ENCODE measurements around the gene HBM.
"Not testable (repeated sequence)": the region's sequence is repeated elsewhere in the genome, so short reads cannot be mapped to it uniquely, and the experiment has no call there.

The HBM gene

DNA sequence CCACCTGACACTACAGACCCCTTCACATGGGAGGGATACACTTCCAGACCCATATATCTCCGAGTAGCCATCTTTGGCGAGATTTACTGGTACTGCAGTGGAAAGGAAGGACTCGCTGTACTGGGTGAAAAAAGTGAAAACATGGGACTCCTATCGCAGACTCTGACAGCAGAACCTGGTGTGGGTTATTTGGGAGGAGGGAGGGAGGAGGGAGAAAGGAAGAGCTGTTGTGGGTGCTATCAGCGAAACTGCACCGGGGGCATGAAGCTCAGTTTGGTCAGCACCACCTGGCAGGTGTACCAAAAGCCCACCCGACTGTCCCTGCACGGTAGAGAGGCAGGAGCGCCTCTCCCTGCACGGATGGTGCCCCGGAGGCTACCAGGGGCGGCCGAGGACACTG, 19.4 kb downstream of the HBM start:
- DNase-seq (ENCODE audit: low read depth): no peak

DNA sequence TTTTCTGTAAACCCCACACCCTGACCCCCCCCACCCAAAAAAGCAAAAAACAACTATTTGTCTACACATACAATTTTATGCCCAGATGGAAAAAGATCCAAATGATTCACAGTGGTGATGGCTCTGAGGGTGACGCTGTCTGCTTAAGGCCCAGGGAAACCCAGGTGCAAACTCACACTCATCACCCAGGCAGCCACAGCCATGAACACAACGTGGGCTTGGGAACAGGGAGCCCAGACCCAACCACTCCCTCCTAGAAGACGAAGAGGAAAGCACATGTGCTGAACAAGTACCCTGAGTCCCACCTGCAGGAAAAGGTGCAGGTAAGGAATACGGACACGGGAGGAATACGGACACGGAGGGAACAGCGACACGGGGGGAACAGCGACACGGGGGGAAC, 19.9 kb downstream of the HBM start:
- no peak for DNase-seq (ENCODE audit: low read depth)

DNA sequence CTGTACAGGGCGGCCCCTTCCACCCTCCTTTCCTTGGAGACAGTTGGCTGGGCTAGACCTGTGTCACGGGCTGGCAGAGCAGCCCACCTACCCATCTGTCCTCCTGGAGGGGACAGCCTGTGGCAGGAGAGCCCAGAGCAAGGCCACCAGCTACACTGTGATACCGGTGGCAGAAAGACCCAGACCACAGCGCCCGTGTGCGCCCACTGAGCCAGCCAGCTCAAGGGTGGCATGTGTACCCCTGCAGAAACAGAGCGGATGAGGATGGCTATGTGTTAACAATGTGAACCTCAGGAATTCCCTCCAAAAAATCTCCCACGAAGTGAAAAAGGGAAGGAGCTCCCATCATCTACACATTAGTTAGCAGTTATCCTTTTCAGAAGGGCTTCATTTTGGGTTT, 21.6 kb downstream of the HBM start:
- DNase-seq (ENCODE audit: low read depth): no peak

DNA sequence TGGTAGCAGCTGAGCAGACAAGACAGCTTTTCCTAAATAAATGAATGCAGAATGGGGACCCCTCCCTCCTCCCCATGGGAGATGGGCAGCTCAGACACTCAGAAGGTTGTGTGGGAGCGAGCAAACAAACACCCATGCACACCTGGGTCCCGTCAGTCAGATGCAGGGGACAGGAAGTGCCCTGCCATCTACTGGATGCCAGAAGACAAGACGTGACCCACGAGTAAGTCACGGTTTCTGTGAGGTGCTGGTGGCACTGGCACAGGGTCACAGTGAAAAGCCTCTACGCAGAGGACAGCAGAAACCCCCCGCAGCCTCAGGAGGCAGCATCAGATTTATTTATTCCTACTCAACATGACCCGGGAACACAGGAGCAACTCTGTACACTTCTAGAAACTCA, 22.9 kb downstream of the HBM start:
- no peak for DNase-seq (ENCODE audit: low read depth)

DNA sequence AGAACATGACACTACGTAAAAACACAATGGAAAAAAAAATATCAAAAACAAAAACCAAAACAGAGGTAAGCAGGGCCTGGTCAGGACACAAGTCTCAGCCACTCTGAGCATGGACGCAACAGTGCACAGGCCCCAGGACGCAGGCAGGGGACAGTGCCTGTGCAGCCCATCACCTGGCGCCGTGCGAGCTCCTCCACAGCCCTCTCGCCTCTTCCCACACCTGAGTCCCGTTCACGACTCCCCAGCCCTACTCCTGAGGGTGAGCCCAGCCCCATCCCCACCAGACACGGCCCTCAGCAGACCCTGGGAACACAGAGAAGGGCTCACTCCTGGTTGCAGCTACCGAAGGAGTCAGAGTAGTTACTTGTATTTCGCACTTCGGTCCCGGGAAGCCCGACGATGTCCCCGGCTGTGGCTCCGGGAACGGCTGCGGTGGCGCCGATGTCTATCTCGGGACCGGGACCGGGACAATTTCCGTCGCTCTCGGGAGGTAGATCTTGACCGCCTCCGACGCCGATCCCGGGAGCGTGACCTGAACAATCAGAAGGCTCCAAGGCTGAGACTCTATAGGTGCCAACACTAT, 23.9 kb downstream of the HBM start:
- no peak for DNase-seq (ENCODE audit: low read depth)

DNA sequence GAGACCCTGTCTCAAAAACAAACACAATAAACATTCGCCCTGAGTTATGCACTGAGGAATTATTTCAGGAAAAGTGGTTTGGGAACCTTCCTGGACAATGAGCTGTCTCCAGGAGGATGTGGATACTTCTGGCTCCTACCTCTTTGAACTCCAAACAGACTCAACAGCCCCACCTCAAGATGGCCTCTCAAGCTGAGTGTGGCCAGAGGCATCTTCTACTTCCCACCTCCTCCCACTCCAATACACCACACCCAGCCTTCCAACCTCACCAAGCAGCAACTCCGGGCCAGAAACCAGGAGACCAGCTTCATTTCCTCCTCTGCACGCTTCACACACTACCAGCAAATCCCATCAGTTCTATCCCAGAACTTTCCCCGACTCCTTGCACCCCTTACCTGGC, 26.1 kb downstream of the HBM start:
- no peak for DNase-seq (ENCODE audit: low read depth)

DNA sequence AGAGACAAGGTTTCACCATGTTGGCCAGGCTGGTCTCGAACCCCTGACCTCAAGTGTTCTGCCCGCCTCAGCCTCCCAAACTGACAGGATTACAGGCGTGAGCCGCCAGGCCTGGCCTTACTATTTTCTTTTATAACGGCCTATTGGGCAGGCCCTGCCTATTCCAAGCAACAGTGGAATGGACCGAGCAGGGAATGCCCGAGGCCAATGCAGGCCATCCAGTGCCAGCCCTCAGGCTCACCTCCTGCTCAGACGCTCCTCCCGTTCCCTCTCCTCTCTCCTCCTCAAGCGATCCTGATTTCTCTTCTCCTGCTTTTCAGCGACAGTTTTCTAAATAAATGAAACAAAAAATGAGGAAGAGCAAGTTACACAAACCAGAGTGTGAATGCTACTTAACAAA, 26.9 kb downstream of the HBM start:
- DNase-seq (ENCODE audit: low read depth): no peak

DNA sequence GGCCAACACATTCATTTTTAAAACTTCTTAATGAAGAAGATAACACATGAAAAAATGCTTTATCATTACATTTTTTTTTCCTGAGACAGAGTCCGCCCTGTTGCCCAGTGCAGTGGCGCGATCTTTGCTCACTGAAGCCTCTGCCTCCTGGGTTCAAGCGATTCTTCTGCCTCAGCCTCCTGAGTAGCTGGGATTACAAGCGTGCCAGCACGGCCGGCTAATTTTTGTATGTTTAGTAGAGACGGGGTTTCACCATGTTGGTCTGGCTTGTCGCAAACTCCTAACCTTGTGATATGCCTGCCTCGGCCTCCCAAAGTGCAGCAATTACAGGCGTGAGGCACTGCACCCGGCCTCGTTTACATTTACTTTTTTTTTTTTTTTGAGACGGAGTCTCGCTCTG, 27.7 kb downstream of the HBM start:
- no peak for DNase-seq (ENCODE audit: low read depth)

DNA sequence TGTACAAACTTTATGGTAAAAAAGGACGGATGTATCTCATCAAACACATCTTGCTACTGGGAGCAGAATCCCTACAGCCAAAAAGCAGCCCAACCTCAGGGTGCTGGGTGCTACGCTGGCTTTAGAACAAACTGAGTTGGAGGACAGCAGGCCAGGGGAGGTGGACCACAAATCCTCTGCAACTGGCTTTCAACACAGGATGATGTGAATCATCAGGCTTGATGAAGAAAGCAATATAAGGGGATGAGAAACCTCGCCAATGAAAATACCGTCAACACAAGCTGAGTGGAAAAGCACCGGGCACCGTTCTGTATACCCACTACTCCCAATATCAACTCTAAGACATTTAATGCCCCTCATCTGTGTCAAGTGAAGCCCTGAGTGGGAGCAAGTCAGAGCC, 28.7 kb downstream of the HBM start:
- DNase-seq (ENCODE audit: low read depth): no peak

DNA sequence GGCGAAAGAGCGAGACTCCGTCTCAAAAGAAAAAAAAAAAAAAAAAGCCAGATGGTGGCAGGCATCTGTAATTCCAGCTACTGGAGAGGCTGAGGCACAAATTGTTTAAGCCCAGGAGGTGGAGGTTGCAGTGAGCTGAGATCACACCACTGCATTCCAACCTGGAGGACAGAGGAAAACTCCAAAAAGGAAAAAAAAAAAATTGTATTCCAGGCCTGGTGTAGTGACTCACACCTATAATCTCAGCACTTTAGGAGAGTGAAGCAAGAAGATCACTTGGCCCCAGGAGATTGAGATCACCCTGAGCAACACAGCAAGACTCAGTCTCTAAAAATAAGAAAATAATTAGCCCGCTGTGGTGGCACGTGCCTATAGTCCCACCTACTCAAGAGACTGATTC, 34.6 kb downstream of the HBM start:
- no peak for DNase-seq (ENCODE audit: low read depth)

DNA sequence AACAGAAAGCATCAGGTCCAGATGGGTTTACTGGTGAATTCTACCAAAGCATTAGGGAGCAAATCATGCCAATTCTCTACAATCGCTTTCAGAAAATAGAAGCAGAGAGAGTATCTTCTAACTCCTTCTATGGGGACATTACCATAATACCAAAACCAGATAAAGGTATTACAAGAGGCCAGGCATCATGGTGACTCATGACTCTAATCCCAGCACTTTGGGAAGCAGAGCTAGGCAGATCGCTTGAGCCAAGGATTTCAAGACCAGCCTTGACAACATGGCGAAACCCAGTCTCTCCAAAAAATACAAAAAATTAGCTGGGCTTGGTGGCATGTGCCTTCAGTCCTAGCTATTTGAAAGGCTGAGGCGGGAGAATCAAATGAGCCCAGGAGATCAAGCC, 37.5 kb downstream of the HBM start:
- no peak for DNase-seq (ENCODE audit: low read depth)

DNA sequence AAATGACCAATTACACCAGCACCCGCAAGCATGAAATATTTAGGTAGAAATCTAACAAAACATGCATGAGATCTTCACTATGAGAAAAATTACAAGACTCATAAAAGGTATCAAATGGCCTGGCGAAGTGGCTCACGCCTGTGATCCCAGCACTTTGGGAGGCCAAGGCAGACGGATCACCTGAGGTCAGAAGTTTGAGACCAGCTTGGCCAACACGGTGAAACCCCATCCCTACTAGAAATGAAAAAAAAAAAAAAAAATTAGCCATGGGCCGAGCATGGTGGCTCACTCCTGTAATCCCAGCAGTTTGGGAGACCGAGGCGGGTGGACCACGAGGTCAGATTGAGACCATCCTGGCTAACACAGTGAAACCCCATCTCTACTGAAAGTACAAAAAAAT, 38.3 kb downstream of the HBM start:
- DNase-seq (ENCODE audit: low read depth): not testable (repeated sequence)

DNA sequence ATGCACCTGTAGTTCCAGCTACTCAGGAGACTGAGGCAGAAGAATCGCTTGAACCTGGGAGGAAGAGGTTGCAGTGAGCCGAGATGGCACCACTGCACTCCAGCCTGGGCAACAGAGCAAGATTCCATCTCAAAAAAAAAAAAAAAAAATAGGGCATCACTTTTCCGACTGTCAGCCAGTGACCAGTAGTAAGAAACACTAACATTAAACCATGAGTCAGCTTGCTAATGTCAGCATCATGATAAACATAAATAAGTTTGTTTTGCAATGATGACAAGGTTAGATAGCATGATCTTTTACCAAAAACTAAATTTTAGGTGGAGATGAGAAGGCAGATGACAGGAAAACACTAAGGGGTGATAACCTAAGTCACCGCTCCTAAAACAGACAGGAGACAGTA, 43.6 kb downstream of the HBM start:
- DNase-seq (ENCODE audit: low read depth): not testable (repeated sequence)

DNA sequence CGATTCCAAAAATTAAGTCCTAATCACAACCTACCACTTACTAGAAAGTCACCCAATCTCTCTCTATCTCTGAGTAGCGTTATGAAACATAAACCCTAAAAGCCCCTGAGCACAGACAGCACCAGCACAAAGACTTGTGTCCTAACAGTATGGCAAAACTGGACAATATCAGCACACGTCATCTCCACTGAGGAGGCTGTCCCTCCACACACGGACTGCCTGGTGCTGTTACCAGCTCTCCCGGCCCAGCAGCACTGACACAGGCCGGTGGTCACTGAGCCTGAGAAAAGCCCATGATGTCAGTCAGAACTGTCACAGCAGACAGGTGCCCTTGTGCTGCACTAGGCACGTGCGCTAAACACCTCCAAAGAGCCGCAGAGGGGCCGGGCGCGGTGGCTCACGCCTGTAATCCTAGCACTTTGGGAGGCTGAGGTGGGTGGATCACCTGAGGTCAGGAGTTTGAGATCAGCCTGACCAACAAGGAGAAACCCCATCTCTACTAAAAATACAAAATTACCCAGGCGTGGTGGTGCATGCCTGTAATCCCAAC, 45.9 kb downstream of the HBM start:
- DNase-seq (ENCODE audit: low read depth): not testable (repeated sequence)

DNA sequence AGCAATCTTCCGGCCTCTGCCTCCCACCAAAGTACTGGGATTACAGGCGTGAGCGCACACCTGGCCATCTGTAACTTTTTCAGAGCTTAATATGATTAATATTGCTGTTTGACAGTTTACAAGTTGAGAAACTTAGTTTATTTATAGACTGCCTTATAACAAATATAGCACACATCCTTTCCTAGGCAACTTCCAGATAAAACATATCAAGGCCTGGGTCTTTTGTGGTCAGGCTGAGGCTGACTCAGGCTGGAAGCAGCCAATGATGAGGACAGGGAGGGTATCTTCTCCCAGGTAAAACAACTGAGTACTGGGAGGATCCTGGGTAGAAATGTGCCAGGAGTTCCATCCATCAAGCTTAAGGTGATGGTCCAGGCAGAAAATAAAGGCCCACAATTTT, 47.2 kb downstream of the HBM start:
- DNase-seq (ENCODE audit: low read depth): no peak
